WTC11 (cell line): ENCODE results near the gene ZMYND12. TPM values are rescaled to one million over a fixed set of nuclear protein-coding genes. Genes with fewer than 3 reads are reported as not detected.

ENCODE experiments used
- ATAC-seq: fragments of 200-7000 bp; cut with Tn5 transposase; 2 replicates; pipeline ENCODE4 v1.10.0; 2021; ENCODE audit warnings: mild to moderate bottlenecking, moderate library complexity
- CTCF ChIA-PET: fragments of 300-600 bp; sonication (Branson Sonifier 250); formaldehyde crosslinking; loops from one replicate; lab custom pipeline; 2021; ENCODE audit warnings: antibody characterized with exemption; lab: Charles Lee
- POLR2A ChIA-PET: fragments of 350-600 bp; sonication (Branson Sonifier 250); formaldehyde crosslinking; loops from one replicate; lab custom pipeline; 2021; ENCODE audit warnings: antibody characterized with exemption; lab: Charles Lee
- DNase-seq: peaks from one replicate; pipeline ENCODE4 v3.0.0; 2021; ENCODE audit warnings: low spot score
- H3K27ac Mint-ChIP-seq: 2 replicates; pipeline ENCODE4 v1.8.0; 2021; ENCODE audit warnings: mixed read lengths
- H3K27me3 Mint-ChIP-seq: 2 replicates; pipeline ENCODE4 v1.8.0; 2021; ENCODE audit warnings: low read depth, mild to moderate bottlenecking, moderate library complexity, mixed read lengths
- H3K36me3 Mint-ChIP-seq: 2 replicates; pipeline ENCODE4 v1.8.0; 2021; ENCODE audit warnings: mixed read lengths
- H3K4me1 Mint-ChIP-seq: 2 replicates; pipeline ENCODE4 v1.8.0; 2022; ENCODE audit warnings: mixed read lengths
- H3K4me3 Mint-ChIP-seq: 2 replicates; pipeline ENCODE4 v1.8.0; 2021; ENCODE audit warnings: mild to moderate bottlenecking, moderate library complexity, mixed read lengths
- H3K9me3 Mint-ChIP-seq: 2 replicates; pipeline ENCODE4 v1.8.0; 2021; ENCODE audit warnings: mixed read lengths
- ATF1 ChIP-seq: sonication (generic); formaldehyde crosslinking; IDR thresholded peaks from 2 replicates; pipeline ENCODE4 v1.8.1; 2023; ENCODE audit warnings: mild to moderate bottlenecking, moderate library complexity, missing genetic modification reagents
- CBFB ChIP-seq: sonication (generic); formaldehyde crosslinking; IDR thresholded peaks from 2 replicates; pipeline ENCODE4 v1.8.1; 2022; ENCODE audit warnings: mild to moderate bottlenecking, low read depth, missing genetic modification reagents
- FOXP4 ChIP-seq: sonication (generic); formaldehyde crosslinking; IDR thresholded peaks from 2 replicates; pipeline ENCODE4 v1.8.0; 2022; ENCODE audit warnings: mild to moderate bottlenecking, missing genetic modification reagents
- HMGXB4 ChIP-seq: sonication (generic); formaldehyde crosslinking; IDR thresholded peaks from 2 replicates; pipeline ENCODE4 v1.8.1; 2023; ENCODE audit warnings: mild to moderate bottlenecking, moderate library complexity, missing genetic modification reagents
- KAT7 ChIP-seq: sonication (generic); formaldehyde crosslinking; IDR thresholded peaks from 2 replicates; pipeline ENCODE4 v1.8.1; 2023; ENCODE audit warnings: missing genetic modification reagents, mild to moderate bottlenecking, borderline replicate concordance
- MLX ChIP-seq: sonication (generic); formaldehyde crosslinking; IDR thresholded peaks from 2 replicates; pipeline ENCODE4 v1.8.1; 2023; ENCODE audit warnings: mild to moderate bottlenecking, missing genetic modification reagents, moderate library complexity
- PRDM15 ChIP-seq: sonication (generic); formaldehyde crosslinking; IDR thresholded peaks from 2 replicates; pipeline ENCODE4 v1.8.0; 2022; ENCODE audit warnings: missing genetic modification reagents
- PRRX2 ChIP-seq: fragments of 250-450 bp; sonication (Bioruptor Pico); IDR thresholded peaks from 2 replicates; pipeline ENCODE4 v1.8.0; 2021; ENCODE audit warnings: mild to moderate bottlenecking
- SMAD4 ChIP-seq: sonication (generic); formaldehyde crosslinking; IDR thresholded peaks from 2 replicates; pipeline ENCODE4 v1.8.0; 2022; ENCODE audit warnings: mild to moderate bottlenecking, missing genetic modification reagents
- SOX15 ChIP-seq: fragments of 250-450 bp; sonication (Bioruptor Pico); IDR thresholded peaks from 2 replicates; pipeline ENCODE4 v1.9.0; 2021; ENCODE audit warnings: mild to moderate bottlenecking
- ZNF219 ChIP-seq: sonication (generic); formaldehyde crosslinking; IDR thresholded peaks from 2 replicates; pipeline ENCODE4 v1.8.0; 2023; ENCODE audit warnings: missing genetic modification reagents, mild to moderate bottlenecking, borderline replicate concordance
- ZNF396 ChIP-seq: fragments of 250-450 bp; sonication (Bioruptor Pico); IDR thresholded peaks from 2 replicates; pipeline ENCODE4 v1.8.0; 2021; ENCODE audit warnings: mild to moderate bottlenecking, moderate library complexity, borderline replicate concordance
- ZNF416 ChIP-seq: fragments of 250-450 bp; sonication (Bioruptor Pico); IDR thresholded peaks from 2 replicates; pipeline ENCODE4 v1.9.0; 2021; ENCODE audit warnings: mild to moderate bottlenecking, inconsistent platforms
- total RNA-seq: library from RNA; stranded (reverse); gene quantifications from 3 replicates; pipeline ENCODE4 v1.2.3, GENCODE V29; 2021
- TF ChIP-seq, protein P1 (sequence below): sonication (generic); formaldehyde crosslinking; IDR thresholded peaks from 2 replicates; pipeline ENCODE4 v1.8.0; 2022; ENCODE audit warnings: mild to moderate bottlenecking, missing genetic modification reagents
- TF ChIP-seq, protein P2 (sequence below): sonication (generic); formaldehyde crosslinking; IDR thresholded peaks from 2 replicates; pipeline ENCODE4 v1.8.0; 2022; ENCODE audit warnings: mild to moderate bottlenecking, missing genetic modification reagents
- TF ChIP-seq, protein P3 (sequence below): sonication (generic); formaldehyde crosslinking; IDR thresholded peaks from 2 replicates; pipeline ENCODE4 v1.8.1; 2023; ENCODE audit warnings: mild to moderate bottlenecking, missing genetic modification reagents, moderate library complexity

ZMYND12 gene
- total RNA-seq, 1 experiment from 2014 or later, result 0.63 TPM

DNA sequence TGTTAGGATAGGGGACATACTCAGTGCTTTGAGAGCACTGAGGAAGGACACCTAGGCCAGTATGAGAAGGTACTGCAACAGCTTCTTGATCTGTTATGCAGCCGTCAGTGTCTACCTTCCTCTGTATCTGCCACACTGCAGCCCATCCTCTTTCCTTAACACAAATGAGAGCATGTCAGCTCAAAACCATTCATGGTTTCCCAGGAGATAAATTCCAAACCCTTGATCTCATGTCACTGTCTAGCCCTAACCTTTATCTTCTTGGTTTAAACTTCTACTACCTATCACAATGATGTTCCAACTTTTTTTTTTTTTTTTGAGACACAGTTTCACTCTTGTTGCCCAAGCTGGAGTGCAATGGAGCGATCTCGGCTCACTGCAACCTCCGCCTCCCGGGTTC, 1.4 kb downstream of the ZMYND12 start:
- Mint-ChIP-seq H3K9me3 (no peaks in the 10 kb centered on the region), H3K4me1 (peaks cover 17% of the 10 kb centered on the region), H3K27me3 (peaks cover 6% of the 10 kb centered on the region; the same call in 1 of the 2 replicates), H3K36me3 (peaks cover 15% of the 10 kb centered on the region), H3K4me3 (no peak overlapping the region), H3K27ac (no peak overlapping the region)
- CTCF ChIA-PET, result no interaction called here
- ATAC-seq (no peak), DNase-seq (no peak)
- no peak for TF ChIP-seq PRRX2 (CRISPR knock-in tag)
- no peak for TF ChIP-seq ZNF396 (CRISPR knock-in tag)
- no peak for TF ChIP-seq FOXP4 (CRISPR knock-in tag)
- no peak for TF ChIP-seq HMGXB4 (CRISPR knock-in tag)
- TF ChIP-seq KAT7 (CRISPR knock-in tag), result no peak
- TF ChIP-seq SMAD4 (CRISPR knock-in tag), result no peak
- no peak for TF ChIP-seq PRDM15 (CRISPR knock-in tag)
- POLR2A ChIA-PET, result no interaction called here

DNA sequence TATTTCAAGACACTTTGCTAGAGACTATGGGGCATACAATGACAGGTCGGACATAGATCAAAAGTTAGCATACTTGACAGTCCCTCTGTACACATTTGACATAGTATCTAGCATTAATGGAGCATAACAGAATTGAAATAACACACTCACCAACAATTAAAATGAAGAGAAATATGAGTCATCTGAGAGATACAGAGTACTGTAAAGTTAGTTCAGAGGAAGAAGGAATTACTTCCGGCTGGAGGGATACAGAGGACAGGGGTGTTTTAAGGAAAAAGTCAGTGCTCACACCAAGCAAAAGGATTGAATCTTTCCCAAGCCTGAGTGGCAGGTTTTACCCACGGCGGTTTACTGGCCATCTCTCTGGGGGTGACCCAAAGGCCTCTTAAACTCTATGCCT, 2.4 kb downstream of the ZMYND12 start:
- no peak overlapping the region for H3K27ac Mint-ChIP-seq
- TF ChIP-seq, protein P1, sequence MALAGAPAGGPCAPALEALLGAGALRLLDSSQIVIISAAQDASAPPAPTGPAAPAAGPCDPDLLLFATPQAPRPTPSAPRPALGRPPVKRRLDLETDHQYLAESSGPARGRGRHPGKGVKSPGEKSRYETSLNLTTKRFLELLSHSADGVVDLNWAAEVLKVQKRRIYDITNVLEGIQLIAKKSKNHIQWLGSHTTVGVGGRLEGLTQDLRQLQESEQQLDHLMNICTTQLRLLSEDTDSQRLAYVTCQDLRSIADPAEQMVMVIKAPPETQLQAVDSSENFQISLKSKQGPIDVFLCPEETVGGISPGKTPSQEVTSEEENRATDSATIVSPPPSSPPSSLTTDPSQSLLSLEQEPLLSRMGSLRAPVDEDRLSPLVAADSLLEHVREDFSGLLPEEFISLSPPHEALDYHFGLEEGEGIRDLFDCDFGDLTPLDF (CRISPR knock-in tag), result no peak
- TF ChIP-seq MLX (no peak), ZNF219 (CRISPR knock-in tag) (no peak), PRDM15 (CRISPR knock-in tag) (no peak), ATF1 (no peak), ZNF416 (CRISPR knock-in tag) (no peak), SOX15 (CRISPR knock-in tag) (no peak), CBFB (CRISPR knock-in tag) (no peak)
- TF ChIP-seq, protein P2, sequence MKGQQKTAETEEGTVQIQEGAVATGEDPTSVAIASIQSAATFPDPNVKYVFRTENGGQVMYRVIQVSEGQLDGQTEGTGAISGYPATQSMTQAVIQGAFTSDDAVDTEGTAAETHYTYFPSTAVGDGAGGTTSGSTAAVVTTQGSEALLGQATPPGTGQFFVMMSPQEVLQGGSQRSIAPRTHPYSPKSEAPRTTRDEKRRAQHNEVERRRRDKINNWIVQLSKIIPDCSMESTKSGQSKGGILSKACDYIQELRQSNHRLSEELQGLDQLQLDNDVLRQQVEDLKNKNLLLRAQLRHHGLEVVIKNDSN (CRISPR knock-in tag), result no peak
- TF ChIP-seq, protein P3, sequence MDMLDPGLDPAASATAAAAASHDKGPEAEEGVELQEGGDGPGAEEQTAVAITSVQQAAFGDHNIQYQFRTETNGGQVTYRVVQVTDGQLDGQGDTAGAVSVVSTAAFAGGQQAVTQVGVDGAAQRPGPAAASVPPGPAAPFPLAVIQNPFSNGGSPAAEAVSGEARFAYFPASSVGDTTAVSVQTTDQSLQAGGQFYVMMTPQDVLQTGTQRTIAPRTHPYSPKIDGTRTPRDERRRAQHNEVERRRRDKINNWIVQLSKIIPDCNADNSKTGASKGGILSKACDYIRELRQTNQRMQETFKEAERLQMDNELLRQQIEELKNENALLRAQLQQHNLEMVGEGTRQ (CRISPR knock-in tag), result no peak
- ChIA-PET POLR2A (no interaction called here), CTCF (no interaction called here)
- DNase-seq (no peak), ATAC-seq (no peak)
- no peak overlapping the region for H3K4me3 Mint-ChIP-seq
- peaks cover 6% of the 10 kb centered on the region; the same call in 1 of the 2 replicates for H3K27me3 Mint-ChIP-seq
- no peaks in the 10 kb centered on the region for H3K9me3 Mint-ChIP-seq
- peaks cover 17% of the 10 kb centered on the region for H3K4me1 Mint-ChIP-seq
- peaks cover 8% of the 10 kb centered on the region for H3K36me3 Mint-ChIP-seq
